HS-5 (cell line): Measurements from ENCODE around the gene ZBTB8B.
"Not testable (repeated sequence)": the region's sequence is repeated elsewhere in the genome, so short reads cannot be mapped to it uniquely, and the experiment has no call there.

Experiments
- DNase-seq: peaks from one replicate; pipeline ENCODE4 v3.0.0-alpha.2; 2012; ENCODE audit warnings: low read depth

The ZBTB8B gene

GRCh38 chr1:32464716-32465577 is at the start of gene ZBTB8B:
Gene ZBTB8B (plus strand): TSS chr1:32465072. CDS start chr1:32470625, 5,553 bp downstream.
- no peak for DNase-seq

GRCh38 chr1:32421775-32422174 is 43.1 kb upstream of the ZBTB8B start:
- no peak for DNase-seq

- DNase-seq, result no peak
Measured at GRCh38 chr1:32426489-32427255, 38.2 kb upstream of the ZBTB8B start.

GRCh38 chr1:32427264-32427963 is 37.5 kb upstream of the ZBTB8B start:
- no peak for DNase-seq

- no peak for DNase-seq
Measured at GRCh38 chr1:32431736-32432400, 33.0 kb upstream of the ZBTB8B start.

GRCh38 chr1:32438136-32438535 is 26.7 kb upstream of the ZBTB8B start:
- no peak for DNase-seq

GRCh38 chr1:32438777-32439176 is 26.1 kb upstream of the ZBTB8B start:
- DNase-seq, result not testable (repeated sequence)

GRCh38 chr1:32441467-32441866 is 23.4 kb upstream of the ZBTB8B start:
- DNase-seq, result not testable (repeated sequence)

- no peak for DNase-seq
Measured at GRCh38 chr1:32447469-32448185, 17.2 kb upstream of the ZBTB8B start.

- peak; percentile 14 for DNase-seq
Measured at GRCh38 chr1:32448186-32448772, 16.6 kb upstream of the ZBTB8B start.

- no peak for DNase-seq
Measured at GRCh38 chr1:32448773-32449456, 16.0 kb upstream of the ZBTB8B start.

GRCh38 chr1:32449457-32449831 is 15.4 kb upstream of the ZBTB8B start:
- DNase-seq, result not testable (repeated sequence)

GRCh38 chr1:32454726-32455125 is 10.1 kb upstream of the ZBTB8B start:
- DNase-seq, result no peak

GRCh38 chr1:32455958-32456357 is 8.9 kb upstream of the ZBTB8B start:
- DNase-seq, result no peak

GRCh38 chr1:32458798-32459197 is 6.1 kb upstream of the ZBTB8B start:
- DNase-seq, result not testable (repeated sequence)

- DNase-seq, result not testable (repeated sequence)
Measured at GRCh38 chr1:32462977-32463376, 1.9 kb upstream of the ZBTB8B start.

GRCh38 chr1:32464191-32464715 is 619 bp upstream of the ZBTB8B start:
- no peak for DNase-seq

- no peak for DNase-seq
Measured at GRCh38 chr1:32465578-32465933, 684 bp downstream of the ZBTB8B start.

GRCh38 chr1:32466761-32467160 is 1.9 kb downstream of the ZBTB8B start:
- no peak for DNase-seq

- DNase-seq, result no peak
Measured at GRCh38 chr1:32468791-32469190, 3.9 kb downstream of the ZBTB8B start.
